Measurements from ENCODE around the gene RAD51B. TPM values are rescaled to one million over a fixed set of nuclear protein-coding genes. Genes with fewer than 3 reads are reported as not detected.

The RAD51B gene
- total and polyA plus RNA-seq, 9 of the 15 experiments (the other 6 are each of a cell fraction or from before 2014, with no cell fraction given) = 8.5 to 17.3 (median 11.3) TPM

- TF ChIP-seq CHD7 (IDR thresholded peaks at IDR 0.05; ENCODE audit: low read depth, low read length) (no peak), MTA3 (IDR thresholded peaks at IDR 0.05; ENCODE audit: borderline replicate concordance) (no peak)
These were observed 428.2 kb downstream of the RAD51B start (continued) for GRCh38 chr14:68247676-68248268.

Data from K562 (cell line).